Breast epithelium (tissue), 3 donors: ENCODE data around the gene TDRD12.

Source experiments
- POLR2A ChIP-seq: fragments of 450-650 bp; IDR thresholded peaks from one replicate; pipeline ENCODE4 v1.6.1; 2016; ENCODE audit warnings: antibody characterized with exemption, mild to moderate bottlenecking, moderate library complexity
- POLR2AphosphoS5 ChIP-seq, 3 donors: sonication (generic); formaldehyde crosslinking; IDR thresholded peaks; one replicate each; pipeline ENCODE4 v1.6.1; 2017; ENCODE audit warnings: antibody characterized with exemption in 3 of 3

DNA sequence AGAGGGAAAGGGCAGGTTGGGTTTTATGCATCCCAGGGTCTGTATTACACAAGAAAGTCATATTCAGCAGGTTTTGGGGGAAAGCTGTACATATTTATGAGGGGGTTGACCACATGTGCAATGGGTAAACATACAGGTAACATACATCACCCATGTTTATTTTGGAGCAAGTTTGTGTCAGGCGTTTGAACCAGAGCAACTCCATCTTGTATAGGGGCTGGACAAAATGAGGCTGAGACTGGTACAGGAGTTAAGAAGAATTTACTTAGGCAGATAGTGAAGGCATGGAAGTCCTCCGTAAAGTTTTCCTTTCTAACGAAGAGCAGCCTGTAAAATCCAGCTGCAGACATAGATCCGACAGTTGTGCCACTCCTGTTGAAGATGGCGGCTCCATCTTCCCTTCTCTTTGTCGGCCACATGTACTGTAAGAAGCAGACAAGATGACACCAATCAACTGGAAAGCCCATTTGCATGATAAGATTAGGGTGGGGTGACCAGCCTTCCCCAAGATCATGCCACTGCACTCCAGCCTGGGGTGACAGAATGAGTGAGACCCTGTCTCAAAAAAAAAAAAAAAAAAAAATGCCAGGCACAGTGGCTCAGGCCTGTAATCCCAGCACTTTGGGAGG is 32.6 kb upstream of the TDRD12 start:
- no peak for TF ChIP-seq POLR2AphosphoS5 (IDR thresholded peaks at IDR 0.05)
- TF ChIP-seq POLR2A, result no peak
